GM21576 (cell line): Measurements from ENCODE around the gene SLC9A5.

Source experiments
- ATAC-seq: cut with Tn5 transposase; IDR thresholded peaks from one replicate; pipeline ENCODE4 v1.9.1; 2021; ENCODE audit warnings: mild to moderate bottlenecking, moderate library complexity; ENCODE audit not compliant: unreplicated experiment

SLC9A5 gene

DNA sequence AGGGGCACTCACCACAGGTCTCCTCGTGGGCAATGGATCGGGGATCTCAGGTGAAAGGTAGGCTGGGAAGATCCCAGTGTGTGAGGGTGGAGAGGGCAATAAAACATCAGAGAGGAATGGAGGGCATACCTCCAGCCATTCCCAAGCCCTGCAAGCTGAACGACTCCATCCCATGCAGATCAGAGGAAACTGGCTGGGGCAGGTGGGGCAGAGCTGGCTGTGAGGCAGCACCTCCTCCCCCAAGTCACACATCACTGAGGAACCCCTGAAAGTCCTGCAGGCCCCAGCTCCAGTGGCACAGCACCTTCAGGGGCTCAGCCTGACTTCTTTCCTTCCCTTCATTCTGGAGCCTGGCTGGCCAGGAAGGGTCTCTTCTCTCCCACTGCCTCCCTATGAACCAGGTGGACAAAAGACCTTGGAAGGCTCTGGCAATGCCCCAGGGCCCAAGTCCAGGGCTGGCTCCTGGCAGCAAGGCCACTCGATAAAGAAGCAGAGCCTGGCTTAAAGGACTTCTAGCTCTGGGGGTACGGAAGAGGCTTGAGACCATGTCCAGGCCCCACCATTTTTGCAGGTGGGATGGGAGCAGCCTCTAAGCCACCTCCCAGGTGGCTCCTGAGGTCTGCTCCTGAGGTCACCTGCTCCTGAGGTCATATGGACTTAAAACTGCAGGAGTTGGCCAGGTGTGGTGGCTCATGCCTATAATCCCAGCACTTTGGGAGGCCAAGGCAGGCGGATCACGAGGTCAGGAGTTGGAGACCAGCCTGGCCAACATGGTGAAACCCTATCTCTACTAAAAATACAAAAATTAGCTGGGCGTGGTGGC, 35.4 kb upstream of the SLC9A5 start:
- no peak for ATAC-seq

GRCh38 chr16:67215706-67216105, 33.1 kb upstream of the SLC9A5 start:
- ATAC-seq, result no peak

GRCh38 chr16:67216612-67217490, 31.9 kb upstream of the SLC9A5 start:
- ATAC-seq, result no peak

GRCh38 chr16:67223992-67224391, 24.8 kb upstream of the SLC9A5 start:
- ATAC-seq, result no peak

DNA sequence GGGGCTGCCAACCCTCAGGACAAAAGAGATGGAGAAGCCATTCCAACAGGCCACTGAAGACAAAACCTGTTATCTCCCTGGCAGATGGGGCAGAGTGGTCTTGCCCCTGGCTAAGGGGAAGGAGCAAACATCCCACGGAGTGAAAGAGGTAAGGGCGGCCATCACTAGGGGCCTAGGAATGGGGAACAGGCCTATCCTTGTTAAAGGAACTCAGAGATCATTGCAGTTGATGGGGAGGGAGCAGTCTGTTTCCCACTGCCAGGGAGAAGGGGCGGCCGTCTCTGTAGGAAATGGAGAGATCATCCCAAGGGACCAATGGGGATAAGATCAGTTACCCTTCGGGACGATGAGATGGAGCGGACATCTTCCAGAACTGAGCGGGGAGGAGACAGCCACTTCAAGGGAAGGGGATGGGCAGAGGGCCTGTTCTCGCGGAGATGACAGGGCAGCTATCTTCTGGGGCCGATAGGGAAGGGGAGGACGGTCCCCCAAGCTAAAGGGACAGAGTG, 22.4 kb upstream of the SLC9A5 start:
- ATAC-seq, result no peak

GRCh38 chr16:67226804-67227566, 21.8 kb upstream of the SLC9A5 start, which contains the start of gene TMEM208:
Gene TMEM208, plus strand, starts transcription at chr16:67227130. Its CDS starts 89 bp downstream, at chr16:67227219.
- ATAC-seq, result peak; percentile 88

DNA sequence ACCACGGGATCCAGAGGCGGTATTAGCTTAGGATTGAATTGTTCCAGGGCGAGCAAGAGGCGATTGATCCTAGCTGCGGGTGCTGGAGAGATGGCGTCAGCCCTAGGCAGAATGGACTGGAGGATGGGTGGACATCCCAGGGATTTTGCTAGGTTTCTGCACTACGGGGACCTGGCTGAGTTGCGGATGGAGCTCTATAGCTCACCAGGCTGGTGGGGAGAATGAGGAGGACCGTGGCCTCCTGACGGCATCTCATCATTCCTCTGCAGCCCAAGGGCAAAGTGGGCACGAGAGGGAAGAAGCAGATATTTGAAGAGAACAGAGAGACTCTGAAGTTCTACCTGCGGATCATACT, 21.2 kb upstream of the SLC9A5 start:
- no peak for ATAC-seq

DNA sequence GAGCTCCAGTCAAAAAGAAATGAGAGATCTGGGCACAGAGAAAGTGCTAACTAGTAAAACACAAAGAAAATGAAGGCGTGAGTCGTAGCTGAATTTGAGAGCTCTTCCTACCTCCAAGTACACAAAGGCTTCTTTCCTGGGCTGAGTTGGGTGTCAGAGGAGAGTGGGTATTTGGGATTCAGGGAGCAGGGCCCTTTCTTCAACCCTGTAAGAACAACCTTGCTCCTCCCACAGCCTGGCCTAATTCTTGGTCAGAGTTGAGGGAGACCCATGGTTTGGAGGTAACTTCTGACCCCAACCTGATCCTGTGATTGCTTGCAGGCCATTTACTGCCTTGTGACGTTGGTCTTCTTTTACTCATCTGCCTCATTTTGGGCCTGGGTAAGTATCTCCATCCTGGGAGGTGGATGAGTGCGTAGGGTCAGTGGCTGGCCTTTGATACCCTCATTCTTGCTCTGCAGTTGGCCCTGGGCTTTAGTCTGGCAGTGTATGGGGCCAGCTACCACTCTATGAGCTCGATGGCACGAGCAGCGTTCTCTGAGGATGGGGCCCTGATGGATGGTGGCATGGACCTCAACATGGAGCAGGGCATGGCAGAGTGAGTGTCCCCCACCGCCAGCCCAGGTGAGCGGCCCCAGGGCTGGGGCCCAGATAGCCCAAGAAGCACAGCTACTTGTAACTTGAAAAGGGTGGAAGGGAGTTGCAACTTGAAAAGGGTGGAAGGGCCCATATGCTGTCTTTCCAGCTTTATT, 20.6 kb upstream of the SLC9A5 start:
- no peak for ATAC-seq

DNA sequence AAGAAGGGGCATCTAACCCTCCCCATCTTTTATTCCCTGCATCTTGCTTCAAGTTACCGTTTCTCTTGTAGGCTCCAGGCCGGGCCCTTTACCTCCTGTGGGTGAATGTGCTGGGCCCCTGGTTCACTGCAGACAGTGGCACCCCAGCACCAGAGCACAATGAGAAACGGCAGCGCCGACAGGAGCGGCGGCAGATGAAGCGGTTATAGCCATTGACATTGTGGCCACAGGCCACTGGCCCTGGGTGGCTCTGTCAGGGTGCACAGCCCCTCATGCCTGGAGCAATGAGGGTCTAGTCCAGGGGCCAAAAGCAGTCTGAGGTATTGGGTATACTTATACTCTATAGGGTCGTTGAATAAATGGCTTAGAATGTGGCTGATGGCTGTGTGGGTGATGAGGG, 19.9 kb upstream of the SLC9A5 start:
- ATAC-seq, result no peak

DNA sequence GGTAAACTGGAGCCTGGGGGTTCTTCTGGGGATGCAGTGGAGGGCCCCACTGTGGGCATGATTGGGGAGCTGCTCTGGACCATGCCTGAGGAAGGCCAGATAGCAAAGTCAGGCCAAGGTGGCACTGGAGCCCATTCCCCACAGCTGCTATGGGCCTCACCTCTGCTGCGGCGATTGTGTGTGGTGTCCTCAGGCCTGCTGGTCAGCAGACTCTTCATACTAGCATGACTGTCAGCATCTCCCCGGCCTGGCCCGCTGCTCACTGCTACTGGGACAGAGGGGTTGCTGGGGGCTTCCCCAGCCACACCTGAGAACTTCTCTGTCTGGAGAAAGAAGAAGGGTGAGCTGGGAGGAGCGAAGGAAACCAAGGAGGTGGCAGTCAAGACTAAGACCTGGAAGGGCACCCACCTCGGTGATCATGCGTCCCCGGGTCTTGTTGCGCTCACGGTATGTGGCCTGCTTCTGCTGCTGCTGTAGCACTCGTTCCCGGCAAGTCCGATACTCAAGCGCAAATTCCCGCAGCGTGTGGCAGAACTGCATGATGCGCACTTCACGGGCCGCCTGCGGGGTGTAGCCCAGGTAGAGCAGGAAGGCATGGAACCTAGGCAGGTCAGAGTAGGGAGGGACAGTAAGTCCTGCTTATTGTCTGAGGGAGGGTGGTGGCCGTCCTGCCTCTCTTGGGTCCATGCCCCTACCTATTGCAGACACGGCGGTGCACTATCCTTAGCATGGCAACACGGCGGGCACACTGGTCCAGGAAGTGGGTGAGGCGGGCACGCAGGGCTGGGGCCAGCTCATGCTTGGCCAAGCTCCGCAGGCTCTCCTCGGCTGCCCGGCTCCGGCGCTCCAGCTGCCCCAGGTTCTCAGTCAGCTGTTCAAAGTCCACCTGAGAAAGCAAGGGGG, 18.6 kb upstream of the SLC9A5 start:
- no peak for ATAC-seq

- ATAC-seq, result no peak
Measured at GRCh38 chr16:67230809-67231660, 17.7 kb upstream of the SLC9A5 start.

GRCh38 chr16:67233596-67233995, 15.2 kb upstream of the SLC9A5 start:
- no peak for ATAC-seq

- no peak for ATAC-seq
Measured at GRCh38 chr16:67234180-67234597, 14.6 kb upstream of the SLC9A5 start.

- ATAC-seq, result no peak
Measured at GRCh38 chr16:67235816-67236562, 12.8 kb upstream of the SLC9A5 start.

- ATAC-seq, result no peak
Measured at GRCh38 chr16:67236563-67237395, 12.0 kb upstream of the SLC9A5 start.

GRCh38 chr16:67237396-67238277, 11.1 kb upstream of the SLC9A5 start:
- ATAC-seq, result no peak
